ENCODE measurements around the gene TSHZ1.

The TSHZ1 gene

DNA sequence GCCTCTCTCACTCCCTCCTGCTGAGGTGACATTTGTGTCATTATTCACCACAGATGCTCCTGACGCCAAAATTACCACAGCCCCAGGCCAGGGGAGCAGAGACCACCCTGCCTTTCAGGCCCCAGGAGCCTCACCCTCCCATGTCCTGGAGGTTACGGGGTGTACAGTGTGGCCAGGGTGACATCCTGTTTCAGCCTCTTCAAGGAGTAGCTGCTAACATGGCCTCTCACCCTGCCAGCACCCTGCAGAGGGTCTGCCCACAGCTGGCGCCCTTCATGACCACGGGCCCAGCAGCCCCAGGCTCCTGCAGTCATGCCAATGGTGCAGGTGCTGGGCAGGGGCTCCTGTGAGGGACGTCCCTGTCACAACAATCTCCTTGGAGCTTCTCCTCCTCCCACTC is 124.3 kb downstream of the TSHZ1 start:
- no peak for TF ChIP-seq SIN3A (IDR thresholded peaks at IDR 0.05; ENCODE audit: borderline replicate concordance, insufficient read depth, low read length)
- TF ChIP-seq TAF1 (IDR thresholded peaks at IDR 0.05; ENCODE audit: borderline replicate concordance, insufficient read depth, low read length), result no peak
- TF ChIP-seq, protein P1, sequence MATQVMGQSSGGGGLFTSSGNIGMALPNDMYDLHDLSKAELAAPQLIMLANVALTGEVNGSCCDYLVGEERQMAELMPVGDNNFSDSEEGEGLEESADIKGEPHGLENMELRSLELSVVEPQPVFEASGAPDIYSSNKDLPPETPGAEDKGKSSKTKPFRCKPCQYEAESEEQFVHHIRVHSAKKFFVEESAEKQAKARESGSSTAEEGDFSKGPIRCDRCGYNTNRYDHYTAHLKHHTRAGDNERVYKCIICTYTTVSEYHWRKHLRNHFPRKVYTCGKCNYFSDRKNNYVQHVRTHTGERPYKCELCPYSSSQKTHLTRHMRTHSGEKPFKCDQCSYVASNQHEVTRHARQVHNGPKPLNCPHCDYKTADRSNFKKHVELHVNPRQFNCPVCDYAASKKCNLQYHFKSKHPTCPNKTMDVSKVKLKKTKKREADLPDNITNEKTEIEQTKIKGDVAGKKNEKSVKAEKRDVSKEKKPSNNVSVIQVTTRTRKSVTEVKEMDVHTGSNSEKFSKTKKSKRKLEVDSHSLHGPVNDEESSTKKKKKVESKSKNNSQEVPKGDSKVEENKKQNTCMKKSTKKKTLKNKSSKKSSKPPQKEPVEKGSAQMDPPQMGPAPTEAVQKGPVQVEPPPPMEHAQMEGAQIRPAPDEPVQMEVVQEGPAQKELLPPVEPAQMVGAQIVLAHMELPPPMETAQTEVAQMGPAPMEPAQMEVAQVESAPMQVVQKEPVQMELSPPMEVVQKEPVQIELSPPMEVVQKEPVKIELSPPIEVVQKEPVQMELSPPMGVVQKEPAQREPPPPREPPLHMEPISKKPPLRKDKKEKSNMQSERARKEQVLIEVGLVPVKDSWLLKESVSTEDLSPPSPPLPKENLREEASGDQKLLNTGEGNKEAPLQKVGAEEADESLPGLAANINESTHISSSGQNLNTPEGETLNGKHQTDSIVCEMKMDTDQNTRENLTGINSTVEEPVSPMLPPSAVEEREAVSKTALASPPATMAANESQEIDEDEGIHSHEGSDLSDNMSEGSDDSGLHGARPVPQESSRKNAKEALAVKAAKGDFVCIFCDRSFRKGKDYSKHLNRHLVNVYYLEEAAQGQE (IDR thresholded peaks at IDR 0.05; ENCODE audit: insufficient read depth in 1 of 2, low read depth in 2 of 2, low read length in 2 of 2), result no peak
- TF ChIP-seq FOXP2 (optimal IDR thresholded peaks at IDR 0.05; ENCODE audit: borderline replicate concordance, extremely low read depth, extremely low read length, insufficient read depth), result no peak
- no peak for TF ChIP-seq POLR2AphosphoS5 (IDR thresholded peaks at IDR 0.05; ENCODE audit: low read depth, low read length)

DNA sequence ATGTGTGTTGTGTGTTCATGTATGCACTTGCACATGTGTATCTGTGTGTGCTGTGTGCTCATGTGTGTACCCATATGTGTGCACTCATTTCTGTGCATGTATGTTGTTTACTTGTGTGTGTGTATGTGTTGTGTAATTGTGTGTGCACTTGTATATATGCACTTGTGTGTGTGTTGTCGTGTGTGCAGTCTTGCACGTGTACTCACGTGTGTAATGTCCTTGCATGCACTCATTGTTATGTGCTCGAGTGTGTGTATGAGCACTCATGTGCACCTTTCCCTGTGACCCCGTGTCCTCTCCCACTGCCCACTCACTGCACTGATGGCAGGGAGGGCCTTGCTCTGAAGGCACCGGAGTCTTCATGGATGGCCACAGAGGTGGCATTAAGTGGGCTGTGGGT is 124.9 kb downstream of the TSHZ1 start:
- TF ChIP-seq TAF1 (IDR thresholded peaks at IDR 0.05; ENCODE audit: borderline replicate concordance, insufficient read depth, low read length) (no peak), POLR2AphosphoS5 (IDR thresholded peaks at IDR 0.05; ENCODE audit: low read depth, low read length) (no peak), FOXP2 (optimal IDR thresholded peaks at IDR 0.05; ENCODE audit: borderline replicate concordance, extremely low read depth, extremely low read length, insufficient read depth) (no peak), SIN3A (IDR thresholded peaks at IDR 0.05; ENCODE audit: borderline replicate concordance, insufficient read depth, low read length) (no peak)
- TF ChIP-seq, protein P1 (IDR thresholded peaks at IDR 0.05; ENCODE audit: insufficient read depth in 1 of 2, low read depth in 2 of 2, low read length in 2 of 2), result no peak

DNA sequence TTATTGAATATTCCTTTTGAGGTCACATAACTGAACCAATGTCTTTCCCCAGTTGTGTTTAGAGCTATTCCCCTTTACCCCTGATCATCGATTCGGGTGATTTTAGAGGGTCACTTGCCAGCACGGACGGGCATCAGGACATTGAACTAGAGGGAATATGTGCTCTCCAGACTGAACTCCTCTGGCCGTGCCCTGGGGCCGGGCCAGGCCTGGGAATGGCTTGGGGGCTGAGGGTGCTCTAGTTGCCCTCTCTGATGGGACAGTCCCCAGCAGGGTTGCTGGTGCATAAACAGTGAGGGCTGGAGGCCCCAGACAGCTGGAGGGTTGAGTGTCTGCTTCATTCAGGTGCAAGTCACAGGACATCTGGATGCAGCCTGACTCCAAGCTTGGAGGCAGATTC is 126.2 kb downstream of the TSHZ1 start:
- TF ChIP-seq, protein P1 (IDR thresholded peaks at IDR 0.05; ENCODE audit: insufficient read depth in 1 of 2, low read depth in 2 of 2, low read length in 2 of 2), result no peak
- no peak for TF ChIP-seq POLR2AphosphoS5 (IDR thresholded peaks at IDR 0.05; ENCODE audit: low read depth, low read length)
- no peak for TF ChIP-seq FOXP2 (optimal IDR thresholded peaks at IDR 0.05; ENCODE audit: borderline replicate concordance, extremely low read depth, extremely low read length, insufficient read depth)
- TF ChIP-seq SIN3A (IDR thresholded peaks at IDR 0.05; ENCODE audit: borderline replicate concordance, insufficient read depth, low read length), result no peak
- TF ChIP-seq TAF1 (IDR thresholded peaks at IDR 0.05; ENCODE audit: borderline replicate concordance, insufficient read depth, low read length), result no peak

DNA sequence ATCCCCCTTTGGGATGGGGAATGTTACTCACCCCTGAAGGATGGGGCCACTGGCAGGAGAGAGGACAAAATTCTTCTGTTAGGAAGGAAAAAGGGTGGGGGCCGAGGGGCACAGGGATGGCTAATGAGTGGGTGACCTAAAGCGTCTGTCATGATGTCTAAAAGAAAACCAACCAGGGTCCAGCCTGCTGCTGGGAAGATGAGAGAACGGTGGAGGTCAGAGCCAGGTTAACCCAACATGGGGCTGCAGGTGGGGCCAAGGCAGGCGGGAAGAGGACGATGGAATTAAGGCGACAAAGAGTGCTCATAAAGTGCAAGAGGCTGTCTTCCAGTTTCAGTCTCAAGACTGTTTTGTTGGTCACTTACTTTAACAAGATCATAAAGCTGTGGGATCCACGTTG is 126.8 kb downstream of the TSHZ1 start:
- TF ChIP-seq FOXP2 (optimal IDR thresholded peaks at IDR 0.05; ENCODE audit: borderline replicate concordance, extremely low read depth, extremely low read length, insufficient read depth) (no peak), POLR2AphosphoS5 (IDR thresholded peaks at IDR 0.05; ENCODE audit: low read depth, low read length) (no peak), SIN3A (IDR thresholded peaks at IDR 0.05; ENCODE audit: borderline replicate concordance, insufficient read depth, low read length) (no peak), TAF1 (IDR thresholded peaks at IDR 0.05; ENCODE audit: borderline replicate concordance, insufficient read depth, low read length) (no peak)
- TF ChIP-seq, protein P1 (IDR thresholded peaks at IDR 0.05; ENCODE audit: insufficient read depth in 1 of 2, low read depth in 2 of 2, low read length in 2 of 2), result no peak

DNA sequence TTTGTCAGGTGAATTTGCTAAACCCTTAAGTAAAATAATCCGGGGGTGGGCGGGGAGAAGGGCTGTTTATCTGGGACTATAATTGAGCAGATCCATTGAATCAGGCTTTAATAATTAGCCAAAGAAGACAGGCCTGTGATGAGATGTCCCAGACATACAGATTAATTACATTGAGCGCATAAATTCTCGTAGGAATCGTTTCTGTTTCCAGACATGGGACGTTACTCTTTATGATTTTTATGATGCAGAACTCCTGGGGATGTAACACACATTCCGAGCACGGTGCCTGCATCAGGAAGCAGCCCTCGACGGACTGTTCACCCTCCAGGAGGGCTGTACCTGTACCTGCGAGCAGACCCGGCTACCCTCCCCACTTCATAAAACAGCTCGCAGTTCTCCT is 128.0 kb downstream of the TSHZ1 start:
- TF ChIP-seq TAF1 (IDR thresholded peaks at IDR 0.05; ENCODE audit: borderline replicate concordance, insufficient read depth, low read length) (no peak), SIN3A (IDR thresholded peaks at IDR 0.05; ENCODE audit: borderline replicate concordance, insufficient read depth, low read length) (no peak), POLR2AphosphoS5 (IDR thresholded peaks at IDR 0.05; ENCODE audit: low read depth, low read length) (no peak), FOXP2 (optimal IDR thresholded peaks at IDR 0.05; ENCODE audit: borderline replicate concordance, extremely low read depth, extremely low read length, insufficient read depth) (no peak)
- TF ChIP-seq, protein P1 (IDR thresholded peaks at IDR 0.05; ENCODE audit: insufficient read depth in 1 of 2, low read depth in 2 of 2, low read length in 2 of 2), result no peak
